GM23338 (cell line): Measurements from ENCODE around the gene SLC18B1.

Source experiments
- CREB1 ChIP-seq: fragments of 250-450 bp; sonication (Bioruptor Pico); IDR thresholded peaks from 2 replicates; pipeline ENCODE4 v1.5.0; 2020; ENCODE audit warnings: low read depth, mild to moderate bottlenecking, moderate library complexity
- CTCF ChIP-seq, 2 experiments: fragments of 200-600 bp in 1 of 2; sonication (generic) in 1 of 2; conservative IDR thresholded peaks; 2 replicates each; pipeline versions ENCODE4 v1.5.1 to v1.6.1; 2016 to 2017; ENCODE audit warnings: antibody characterized with exemption in 2 of 2, low read depth in 2 of 2, mild to moderate bottlenecking in 2 of 2, moderate library complexity in 1 of 2
- ETS1 ChIP-seq: IDR thresholded peaks from 2 replicates; pipeline ENCODE4 v1.6.1; 2016; ENCODE audit warnings: antibody characterized with exemption
- EZH2 ChIP-seq: fragments of 200-600 bp; sonication (generic); IDR thresholded peaks from one replicate; pipeline ENCODE4 v1.8.0; 2017; ENCODE audit warnings: antibody characterized with exemption, mild to moderate bottlenecking, low read depth; ENCODE audit not compliant: unreplicated experiment
- EZH2phosphoT487 ChIP-seq: fragments of 200-600 bp; sonication (generic); IDR thresholded peaks from one replicate; pipeline ENCODE4 v1.8.1; 2018; ENCODE audit warnings: antibody characterized with exemption; ENCODE audit not compliant: unreplicated experiment
- JUNB ChIP-seq: IDR thresholded peaks from one replicate; pipeline ENCODE4 v1.6.1; 2016; ENCODE audit warnings: antibody characterized with exemption; ENCODE audit not compliant: unreplicated experiment
- NANOG ChIP-seq: IDR thresholded peaks from 2 replicates; pipeline ENCODE4 v1.6.1; 2016; ENCODE audit warnings: antibody characterized with exemption, borderline replicate concordance
- POLR2AphosphoS5 ChIP-seq: IDR thresholded peaks from 2 replicates; pipeline ENCODE4 v1.6.1; 2016; ENCODE audit warnings: antibody characterized with exemption, low read depth
- REST ChIP-seq: IDR thresholded peaks from one replicate; pipeline ENCODE4 v1.6.1; 2018; ENCODE audit warnings: antibody characterized with exemption; ENCODE audit not compliant: unreplicated experiment
- ZNF114 ChIP-seq: fragments of 250-450 bp; sonication (Bioruptor Pico); IDR thresholded peaks from 2 replicates; pipeline ENCODE4 v1.5.0; 2020; ENCODE audit warnings: mild to moderate bottlenecking, moderate library complexity
- ZNF331 ChIP-seq: fragments of 250-450 bp; sonication (Bioruptor Pico); IDR thresholded peaks from 2 replicates; pipeline ENCODE4 v1.5.0; 2020; ENCODE audit warnings: low read depth, mild to moderate bottlenecking, moderate library complexity

- TF ChIP-seq CTCF (conservative IDR thresholded peaks at IDR 0.05; ENCODE audit: low read depth in 2 of 2) (no peak), EZH2 (no peak), CREB1 (CRISPR knock-in tag) (no peak), REST (no peak), EZH2phosphoT487 (no peak), NANOG (no peak), POLR2AphosphoS5 (no peak), JUNB (no peak), ZNF114 (CRISPR knock-in tag) (no peak), ETS1 (no peak), ZNF331 (no peak)
These were observed 72.4 kb downstream of the SLC18B1 start for GRCh38 chr6:132725947-132726607.
